SK-N-SH (cell line): Measurements from ENCODE around the gene AMT. TPM values are rescaled to one million over a fixed set of nuclear protein-coding genes. Genes with fewer than 3 reads are reported as not detected.

Source experiments
- CTCF ChIA-PET: fragments of 300-600, 350-600 bp; formaldehyde crosslinking; extraction: SDS; loops from one replicate; lab custom pipeline; 2021; lab: Yijun Ruan, JAX
- POLR2A ChIA-PET: fragments of 350-600 bp; sonication (Branson Sonifier 250); formaldehyde crosslinking; extraction: SDS; loops from one replicate; lab custom pipeline; 2020; ENCODE audit warnings: antibody characterized with exemption, inconsistent platforms; lab: Yijun Ruan, JAX
- DNase-seq: peaks from one replicate; pipeline ENCODE4 v3.0.0; 2012
- H2AFZ ChIP-seq: fragments of 200-600 bp; sonication (generic); 2 replicates; pipeline ENCODE4 v1.8.1; 2016; ENCODE audit warnings: antibody characterized with exemption, mild to moderate bottlenecking, low read depth
- H3F3A ChIP-seq: fragments of 200-600 bp; sonication (generic); replicated peaks from 2 replicates; pipeline ENCODE3; 2016; ENCODE audit warnings: antibody characterized with exemption, mild to moderate bottlenecking; ENCODE audit not compliant: insufficient read depth
- H3K27ac ChIP-seq, 2 experiments: fragments of 200-500 bp in 1 of 2; fragments of 200-600 bp in 1 of 2; sonication (Bioruptor generic) in 1 of 2; sonication (generic), shearing (Covaris generic) in 1 of 2; 2 replicates each; pipeline versions ENCODE4 v1.5.1 to v1.6.1; 2014 to 2016; ENCODE audit warnings: low read depth in 2 of 2, inconsistent platforms in 1 of 2, low read length in 1 of 2, mild to moderate bottlenecking in 1 of 2, mixed read lengths in 1 of 2
- H3K27me3 ChIP-seq: fragments of 200-600 bp; sonication (generic), shearing (Covaris generic); 2 replicates; pipeline ENCODE4 v1.6.1; 2016; ENCODE audit warnings: mixed run types; ENCODE audit not compliant: insufficient read depth
- H3K36me3 ChIP-seq, 2 experiments: fragments of 200-500 bp in 1 of 2; fragments of 200-600 bp in 1 of 2; sonication (Bioruptor generic) in 1 of 2; sonication (generic) in 1 of 2; replicated peaks in 1 of 2; 2 replicates each; pipeline versions ENCODE3 to v1.5.1; 2014 to 2016; ENCODE audit warnings: low read length in 1 of 2, mild to moderate bottlenecking in 1 of 2; ENCODE audit not compliant: insufficient read depth in 2 of 2, control insufficient read depth in 1 of 2
- H3K4me1 ChIP-seq, 2 experiments: fragments of 200-500 bp in 1 of 2; fragments of 200-600 bp in 1 of 2; sonication (Bioruptor generic) in 1 of 2; sonication (generic), shearing (Covaris generic) in 1 of 2; 2 replicates each; pipeline versions ENCODE4 v1.5.1 to v1.6.1; 2014 to 2016; ENCODE audit warnings: low read depth in 1 of 2, low read length in 1 of 2, mixed run types in 1 of 2; ENCODE audit not compliant: insufficient read depth in 2 of 2, control insufficient read depth in 1 of 2
- H3K4me2 ChIP-seq: fragments of 200-600 bp; sonication (generic), shearing (Covaris generic); 2 replicates; pipeline ENCODE4 v1.6.1; 2017; ENCODE audit warnings: mixed run types
- H3K4me3 ChIP-seq, 2 experiments: fragments of 200-500 bp in 1 of 2; fragments of 200-600 bp in 1 of 2; sonication (Bioruptor generic) in 1 of 2; sonication (generic), shearing (Covaris generic) in 1 of 2; 2 replicates each; pipeline versions ENCODE4 v1.5.1 to v1.8.1; 2014 to 2016; ENCODE audit warnings: low read depth in 2 of 2, inconsistent platforms in 1 of 2, low read length in 1 of 2, mild to moderate bottlenecking in 1 of 2, mixed read lengths in 1 of 2, moderate library complexity in 1 of 2
- H3K79me2 ChIP-seq: fragments of 200-600 bp; sonication (generic); 2 replicates; pipeline ENCODE4 v1.8.1; 2017; ENCODE audit warnings: mild to moderate bottlenecking; ENCODE audit not compliant: insufficient read depth
- H3K9ac ChIP-seq: fragments of 200-600 bp; sonication (generic); 2 replicates; pipeline ENCODE4 v1.6.1; 2017; ENCODE audit warnings: mixed run types
- H3K9me2 ChIP-seq: fragments of 200-600 bp; sonication (generic); 2 replicates; pipeline ENCODE4 v1.6.1; 2017; ENCODE audit warnings: mixed run types
- H3K9me3 ChIP-seq: fragments of 200-600 bp; sonication (generic); 2 replicates; pipeline ENCODE4 v1.6.1; 2017; ENCODE audit warnings: mixed run types, mild to moderate bottlenecking, moderate library complexity
- H4K20me1 ChIP-seq: fragments of 200-600 bp; sonication (generic); 2 replicates; pipeline ENCODE4 v1.6.1; 2017; ENCODE audit warnings: mild to moderate bottlenecking, mixed run types; ENCODE audit not compliant: insufficient read depth
- CTCF ChIP-seq: fragments of 200-600 bp; sonication (generic); IDR thresholded peaks from 2 replicates; pipeline ENCODE4 v1.6.1; 2017; ENCODE audit warnings: antibody characterized with exemption, mild to moderate bottlenecking, moderate library complexity
- PBX3 ChIP-seq: IDR thresholded peaks from 2 replicates; pipeline ENCODE4; 2012
- RAD21 ChIP-seq: IDR thresholded peaks from 2 replicates; pipeline ENCODE4 v1.6.1; 2012; ENCODE audit warnings: mild to moderate bottlenecking, low read length
- RCOR1 ChIP-seq: fragments of 150-350 bp; IDR thresholded peaks from 2 replicates; pipeline ENCODE4 v1.6.1; 2017; ENCODE audit warnings: antibody characterized with exemption, low read length
- REST ChIP-seq: IDR thresholded peaks from 2 replicates; pipeline ENCODE4 v1.6.1; 2012; ENCODE audit warnings: mild to moderate bottlenecking, low read depth, low read length, moderate library complexity
- RFX5 ChIP-seq: IDR thresholded peaks from 2 replicates; pipeline ENCODE4 v1.6.1; 2012; ENCODE audit warnings: mild to moderate bottlenecking, improper control_type of control experiment, low read length
- RXRA ChIP-seq: IDR thresholded peaks from 2 replicates; pipeline ENCODE4 v1.4.0; 2012; ENCODE audit warnings: low read depth, mild to moderate bottlenecking, borderline replicate concordance
- SMC3 ChIP-seq: IDR thresholded peaks from 2 replicates; pipeline ENCODE4 v1.6.1; 2012; ENCODE audit warnings: low read depth, low read length, improper control_type of control experiment
- TEAD4 ChIP-seq: IDR thresholded peaks from 2 replicates; pipeline ENCODE4 v1.4.0; 2012; ENCODE audit warnings: mild to moderate bottlenecking, borderline replicate concordance; ENCODE audit not compliant: insufficient read depth
- USF2 ChIP-seq: fragments of 150-350 bp; IDR thresholded peaks from 2 replicates; pipeline ENCODE4 v1.6.1; 2017; ENCODE audit warnings: antibody characterized with exemption, low read length, low read depth, borderline replicate concordance
- YY1 ChIP-seq: IDR thresholded peaks from 2 replicates; pipeline ENCODE4 v1.4.0; 2012; ENCODE audit warnings: low read depth, mild to moderate bottlenecking
- ZBTB33 ChIP-seq: IDR thresholded peaks from 2 replicates; pipeline ENCODE4 v1.4.0; 2012; ENCODE audit warnings: low read depth, borderline replicate concordance
- WGBS: methylation state at CpG from one replicate; pipeline ENCODE4 v1.1.6; 2017; ENCODE audit warnings: low lambda C conversion rate; 5-methylcytosine and 5-hydroxymethylcytosine counted together
- polyA plus RNA-seq, 3 experiments: library from polyadenylated mRNA; depleted of rRNA; stranded (reverse); fragments of >200 nt; gene quantifications; 2 replicates each; pipeline ENCODE4 v1.2.3, GENCODE V29; 2012

Gene AMT
- polyA plus RNA-seq, 1 of the 3 experiments (the other 2 are of a cell fraction): 17.6 TPM

- WGBS: 12% methylated on average over 9 of the region's 9 CpGs
- Histone ChIP-seq H3K9me3 (no peaks in the 10 kb centered on the region), H3K9me2 (no peaks in the 10 kb centered on the region), H4K20me1 (no peaks in the 10 kb centered on the region), H2AFZ (peak overlapping the region; percentile 94)
- POLR2A ChIA-PET: interaction anchor here (0.5 to 1.5 kb wide), 6 partner anchors 12 to 178 kb away, joined by 5 to 10 read pairs (median 6); partner anchors contain the start of genes GPX1, RHOA, TCTA and USP4
- TF ChIP-seq ZBTB33: no peak
- TF ChIP-seq USF2: no peak
- TF ChIP-seq CTCF: 0 out of 2 replicates have a peak, but pooled peaks have one; percentile 15
- no peak for TF ChIP-seq YY1
- no peak for TF ChIP-seq RXRA
- no peak for TF ChIP-seq PBX3
- TF ChIP-seq RCOR1: no peak
- no peak for TF ChIP-seq SMC3
- no peak for TF ChIP-seq RFX5
- TF ChIP-seq RAD21: peak; percentile 37
- no peak for TF ChIP-seq TEAD4
- no peak for TF ChIP-seq REST
- TF ChIP-seq, all 33 proteins: peak for 2
- Histone ChIP-seq H3K4me1 (peaks cover 0 to 5% of the 10 kb centered on the region in 2 experiments; a peak in 1 of 4 replicates), H3K4me2 (peak overlapping the region; percentile 88), H3K36me3 (peaks cover 0 to 18% of the 10 kb centered on the region in 2 experiments), H3K4me3 (peak overlapping the region; percentile 59 to 88), H3K27me3 (no peaks in the 10 kb centered on the region), H3F3A (peaks cover 3% of the 10 kb centered on the region), H3K9ac (peak overlapping the region; percentile 89), H3K79me2 (peaks cover 12% of the 10 kb centered on the region; the same call in 1 of the 2 replicates), H3K27ac (peak overlapping the region; percentile 68 to 92)
- DNase-seq: no peak
- CTCF ChIA-PET: interaction anchor here (0.5 to 2.2 kb wide), 6 partner anchors 11 to 334 kb away, joined by 3 to 6 read pairs (median 4); partner anchors contain the start of gene QRICH1
These were observed 6.4 kb upstream of the AMT start for GRCh38 chr3:49428752-49429080.
